Stomach (tissue), 4 donors: ENCODE results near the gene PLXNA1.

Experiments used
- CTCF ChIP-seq, 7 experiments: fragments of 450-650 bp in 4 of 7; fragments of 200-600 bp in 3 of 7; sonication (generic) in 3 of 7; IDR thresholded peaks; one replicate each; pipeline ENCODE4 v1.5.1; 2016 to 2019; ENCODE audit warnings: antibody characterized with exemption in 7 of 7, control low read depth in 2 of 7, mild to moderate bottlenecking in 1 of 7
- EP300 ChIP-seq: sonication (generic); formaldehyde crosslinking; IDR thresholded peaks from one replicate; pipeline ENCODE4 v1.6.1; 2017; ENCODE audit warnings: antibody characterized with exemption
- POLR2A ChIP-seq, 4 donors: fragments of 450-650 bp; IDR thresholded peaks; one replicate each; pipeline ENCODE4 v1.6.1; 2016; ENCODE audit warnings: antibody characterized with exemption in 4 of 4, control low read depth in 2 of 4, mild to moderate bottlenecking in 1 of 4, moderate library complexity in 1 of 4
- POLR2AphosphoS5 ChIP-seq, 3 donors: sonication (generic); formaldehyde crosslinking; IDR thresholded peaks; one replicate each; pipeline ENCODE4 v1.6.1; 2016; ENCODE audit warnings: antibody characterized with exemption in 3 of 3

- TF ChIP-seq CTCF (IDR thresholded peaks at IDR 0.05) = no peak
- no peak for TF ChIP-seq POLR2A (IDR thresholded peaks at IDR 0.05)
- no peak for TF ChIP-seq POLR2AphosphoS5 (IDR thresholded peaks at IDR 0.05)
- no peak for TF ChIP-seq EP300
Observed at GRCh38 chr3:126998320-126998719, 15.4 kb downstream of the PLXNA1 start.
